ENCODE data around the gene TSLP. TPM values are rescaled to one million over a fixed set of nuclear protein-coding genes. Genes with fewer than 3 reads are reported as not detected.

Gene TSLP
- total and polyA plus RNA-seq, 4 donors = 0.25 to 1.6 (median 1.4) TPM; not detected in 1

DNA sequence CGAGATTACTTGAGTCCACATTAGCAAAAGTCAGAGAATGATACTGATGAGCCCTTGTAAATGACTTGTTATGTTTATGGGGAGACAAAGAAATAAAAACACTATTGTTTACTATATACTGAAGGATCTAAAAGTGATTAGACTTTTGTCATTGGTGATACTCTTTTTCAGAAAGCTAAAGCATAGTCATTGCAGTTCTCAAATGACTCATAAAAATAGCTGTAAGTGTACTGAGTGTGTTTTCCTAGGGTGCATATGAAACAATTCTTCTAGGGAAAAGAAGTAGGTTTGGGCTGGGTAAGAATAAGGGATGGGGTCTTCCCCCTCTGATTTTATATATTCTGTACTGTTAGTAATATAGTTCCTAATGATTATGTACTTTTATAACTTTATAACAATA lies 53.3 kb downstream of the TSLP start:
- Histone ChIP-seq H3K36me3 (ENCODE audit: control insufficient read depth in 4 of 4, insufficient read depth in 3 of 4, low read depth in 1 of 4, low read length in 3 of 4) (peaks cover 5 to 58% (median 43%) of the 10 kb centered on the region in 4 donors), H3K9ac (ENCODE audit: low read depth in 1 of 2, low read length in 2 of 2) (no peak overlapping the region), H3K4me1 (ENCODE audit: control insufficient read depth in 4 of 4, insufficient read depth in 4 of 4, low read length in 3 of 4) (no peaks in the 10 kb centered on the region), H3K4me3 (ENCODE audit: low read depth in 1 of 3, low read length in 3 of 3) (no peak overlapping the region), H3K27ac (ENCODE audit: low read depth in 1 of 2, low read length in 2 of 2) (no peak overlapping the region), H3K9me3 (ENCODE audit: control insufficient read depth in 4 of 4, low read length in 3 of 4) (no peaks in the 10 kb centered on the region), H3K27me3 (ENCODE audit: control insufficient read depth in 4 of 4, insufficient read depth in 4 of 4, low read length in 3 of 4) (no peaks in the 10 kb centered on the region)
- no peak for DNase-seq (ENCODE audit: low spot score)
- TF ChIP-seq TAF1 (conservative IDR thresholded peaks at IDR 0.05) (no peak), EGR1 (IDR thresholded peaks at IDR 0.05; ENCODE audit: low read depth in 2 of 2) (no peak), SP1 (IDR thresholded peaks at IDR 0.05) (no peak), FOXA1 (IDR thresholded peaks at IDR 0.05) (no peak), HNF4A (conservative IDR thresholded peaks at IDR 0.05) (no peak), GABPA (IDR thresholded peaks at IDR 0.05 in 1 of 2, conservative IDR thresholded peaks at IDR 0.05 in 1 of 2) (no peak), HNF4G (IDR thresholded peaks at IDR 0.05) (no peak)
- TF ChIP-seq, protein P1, sequence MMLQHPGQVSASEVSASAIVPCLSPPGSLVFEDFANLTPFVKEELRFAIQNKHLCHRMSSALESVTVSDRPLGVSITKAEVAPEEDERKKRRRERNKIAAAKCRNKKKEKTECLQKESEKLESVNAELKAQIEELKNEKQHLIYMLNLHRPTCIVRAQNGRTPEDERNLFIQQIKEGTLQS (IDR thresholded peaks at IDR 0.05) = no peak
- TF ChIP-seq, protein P2, sequence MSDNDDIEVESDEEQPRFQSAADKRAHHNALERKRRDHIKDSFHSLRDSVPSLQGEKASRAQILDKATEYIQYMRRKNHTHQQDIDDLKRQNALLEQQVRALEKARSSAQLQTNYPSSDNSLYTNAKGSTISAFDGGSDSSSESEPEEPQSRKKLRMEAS (IDR thresholded peaks at IDR 0.05) = no peak
- TF ChIP-seq, protein P3, sequence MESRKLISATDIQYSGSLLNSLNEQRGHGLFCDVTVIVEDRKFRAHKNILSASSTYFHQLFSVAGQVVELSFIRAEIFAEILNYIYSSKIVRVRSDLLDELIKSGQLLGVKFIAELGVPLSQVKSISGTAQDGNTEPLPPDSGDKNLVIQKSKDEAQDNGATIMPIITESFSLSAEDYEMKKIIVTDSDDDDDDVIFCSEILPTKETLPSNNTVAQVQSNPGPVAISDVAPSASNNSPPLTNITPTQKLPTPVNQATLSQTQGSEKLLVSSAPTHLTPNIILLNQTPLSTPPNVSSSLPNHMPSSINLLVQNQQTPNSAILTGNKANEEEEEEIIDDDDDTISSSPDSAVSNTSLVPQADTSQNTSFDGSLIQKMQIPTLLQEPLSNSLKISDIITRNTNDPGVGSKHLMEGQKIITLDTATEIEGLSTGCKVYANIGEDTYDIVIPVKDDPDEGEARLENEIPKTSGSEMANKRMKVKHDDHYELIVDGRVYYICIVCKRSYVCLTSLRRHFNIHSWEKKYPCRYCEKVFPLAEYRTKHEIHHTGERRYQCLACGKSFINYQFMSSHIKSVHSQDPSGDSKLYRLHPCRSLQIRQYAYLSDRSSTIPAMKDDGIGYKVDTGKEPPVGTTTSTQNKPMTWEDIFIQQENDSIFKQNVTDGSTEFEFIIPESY (IDR thresholded peaks at IDR 0.05) = no peak
- TF ChIP-seq, protein P4, sequence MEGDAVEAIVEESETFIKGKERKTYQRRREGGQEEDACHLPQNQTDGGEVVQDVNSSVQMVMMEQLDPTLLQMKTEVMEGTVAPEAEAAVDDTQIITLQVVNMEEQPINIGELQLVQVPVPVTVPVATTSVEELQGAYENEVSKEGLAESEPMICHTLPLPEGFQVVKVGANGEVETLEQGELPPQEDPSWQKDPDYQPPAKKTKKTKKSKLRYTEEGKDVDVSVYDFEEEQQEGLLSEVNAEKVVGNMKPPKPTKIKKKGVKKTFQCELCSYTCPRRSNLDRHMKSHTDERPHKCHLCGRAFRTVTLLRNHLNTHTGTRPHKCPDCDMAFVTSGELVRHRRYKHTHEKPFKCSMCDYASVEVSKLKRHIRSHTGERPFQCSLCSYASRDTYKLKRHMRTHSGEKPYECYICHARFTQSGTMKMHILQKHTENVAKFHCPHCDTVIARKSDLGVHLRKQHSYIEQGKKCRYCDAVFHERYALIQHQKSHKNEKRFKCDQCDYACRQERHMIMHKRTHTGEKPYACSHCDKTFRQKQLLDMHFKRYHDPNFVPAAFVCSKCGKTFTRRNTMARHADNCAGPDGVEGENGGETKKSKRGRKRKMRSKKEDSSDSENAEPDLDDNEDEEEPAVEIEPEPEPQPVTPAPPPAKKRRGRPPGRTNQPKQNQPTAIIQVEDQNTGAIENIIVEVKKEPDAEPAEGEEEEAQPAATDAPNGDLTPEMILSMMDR (IDR thresholded peaks at IDR 0.05; ENCODE audit: low read depth, low read length, missing input control) = no peak
- WGBS = 94% methylated on average over 1 of the region's 1 CpG

DNA sequence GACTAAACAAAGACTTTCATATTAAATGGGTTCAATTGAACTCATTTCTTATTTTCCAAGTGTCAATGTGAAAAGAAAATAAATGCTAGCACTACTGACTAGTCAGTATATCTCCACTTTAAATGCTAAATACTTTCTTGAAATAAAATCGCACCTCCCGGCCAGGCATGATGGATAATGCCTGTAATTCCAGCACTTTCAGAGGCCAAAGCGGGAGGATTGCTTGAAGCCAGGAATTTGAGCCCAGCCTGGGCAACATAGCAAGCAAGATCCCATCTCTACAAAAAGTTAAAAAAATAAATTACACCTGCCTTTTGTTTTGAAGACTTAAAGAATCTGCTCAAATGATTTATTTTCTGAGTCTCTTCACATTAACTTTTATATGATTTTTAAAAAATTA lies 55.4 kb downstream of the TSLP start:
- Histone ChIP-seq H3K4me1 (ENCODE audit: control insufficient read depth in 4 of 4, insufficient read depth in 4 of 4, low read length in 3 of 4) (no peaks in the 10 kb centered on the region), H3K36me3 (ENCODE audit: control insufficient read depth in 4 of 4, insufficient read depth in 3 of 4, low read depth in 1 of 4, low read length in 3 of 4) (peaks cover 4 to 40% (median 32%) of the 10 kb centered on the region in 4 donors), H3K9me3 (ENCODE audit: control insufficient read depth in 4 of 4, low read length in 3 of 4) (no peaks in the 10 kb centered on the region), H3K9ac (ENCODE audit: low read depth in 1 of 2, low read length in 2 of 2) (no peak overlapping the region), H3K4me3 (ENCODE audit: low read depth in 1 of 3, low read length in 3 of 3) (no peak overlapping the region), H3K27me3 (ENCODE audit: control insufficient read depth in 4 of 4, insufficient read depth in 4 of 4, low read length in 3 of 4) (no peaks in the 10 kb centered on the region), H3K27ac (ENCODE audit: low read depth in 1 of 2, low read length in 2 of 2) (no peak overlapping the region)
- TF ChIP-seq SP1 (IDR thresholded peaks at IDR 0.05) = no peak
- no peak for TF ChIP-seq YY1 (IDR thresholded peaks at IDR 0.05)
- 96% methylated on average over 3 of the region's 3 CpGs for WGBS
- DNase-seq (ENCODE audit: low spot score) = no peak

Other genes with a start within 250 kb of the TSLP start
- 10 to 100 TPM; 16.5 to 25.7 TPM for gene WDR36, start 20.6 kb downstream of the TSLP start, total RNA-seq
- gene WDR36, start 20.6 kb downstream of the TSLP start, polyA plus RNA-seq = 1 to 10 TPM; 5.2 to 7.8 TPM
- gene CAMK4, start 152.7 kb downstream of the TSLP start, total RNA-seq = 1 to 10 TPM; 1.2 to 1.4 TPM
- 1 to 10 TPM in 1 of 2 donors, under 1 TPM in 1; 0.27 to 1.2 TPM for gene CAMK4, start 152.7 kb downstream of the TSLP start, polyA plus RNA-seq